WTC11 (cell line): Measurements from ENCODE around the gene CTDSPL.

Experiments
- ATF1 ChIP-seq: sonication (generic); formaldehyde crosslinking; IDR thresholded peaks from 2 replicates; pipeline ENCODE4 v1.8.1; 2023; ENCODE audit warnings: mild to moderate bottlenecking, moderate library complexity, missing genetic modification reagents
- CREB1 ChIP-seq: sonication (generic); formaldehyde crosslinking; IDR thresholded peaks from 2 replicates; pipeline ENCODE4 v1.8.0; 2023; ENCODE audit warnings: mild to moderate bottlenecking, missing genetic modification reagents
- HMGA2 ChIP-seq: fragments of 250-450 bp; sonication (Bioruptor Pico); IDR thresholded peaks from 2 replicates; pipeline ENCODE4 v1.4.0; 2021; ENCODE audit warnings: mild to moderate bottlenecking, moderate library complexity
- JUN ChIP-seq: sonication (generic); formaldehyde crosslinking; IDR thresholded peaks from 2 replicates; pipeline ENCODE4 v1.8.0; 2023; ENCODE audit warnings: mild to moderate bottlenecking, missing genetic modification reagents
- NFYB ChIP-seq: sonication (generic); formaldehyde crosslinking; conservative IDR thresholded peaks from 2 replicates; pipeline ENCODE4 v1.8.0; 2022; ENCODE audit warnings: low read depth, missing genetic modification reagents
- TF ChIP-seq, protein P1 (sequence below): sonication (generic); formaldehyde crosslinking; IDR thresholded peaks from 2 replicates; pipeline ENCODE4 v1.8.1; 2023; ENCODE audit warnings: mild to moderate bottlenecking, missing genetic modification reagents, moderate library complexity
- TF ChIP-seq, protein P2 (sequence below): fragments of 250-450 bp; sonication (Bioruptor Pico); IDR thresholded peaks from 2 replicates; pipeline ENCODE4 v1.8.0; 2021; ENCODE audit warnings: mild to moderate bottlenecking
- TF ChIP-seq, protein P3 (sequence below): fragments of 200-600 bp; IDR thresholded peaks from 2 replicates; pipeline ENCODE4 v1.8.0; 2022; ENCODE audit warnings: antibody characterized with exemption
- TF ChIP-seq, protein P4 (sequence below): sonication (generic); formaldehyde crosslinking; IDR thresholded peaks from 2 replicates; pipeline ENCODE4 v1.8.0; 2022; ENCODE audit warnings: mild to moderate bottlenecking, missing genetic modification reagents
- TF ChIP-seq, protein P5 (sequence below): sonication (generic); formaldehyde crosslinking; conservative IDR thresholded peaks from 2 replicates; pipeline ENCODE4 v1.8.1; 2022; ENCODE audit warnings: mild to moderate bottlenecking, missing genetic modification reagents
- TF ChIP-seq, protein P6 (sequence below): sonication (generic); formaldehyde crosslinking; IDR thresholded peaks from 2 replicates; pipeline ENCODE4 v1.8.1; 2023; ENCODE audit warnings: mild to moderate bottlenecking, missing genetic modification reagents
- TF ChIP-seq, protein P7 (sequence below): sonication (generic); formaldehyde crosslinking; IDR thresholded peaks from 2 replicates; pipeline ENCODE4 v1.8.1; 2023; ENCODE audit warnings: mild to moderate bottlenecking, moderate library complexity, missing genetic modification reagents

DNA sequence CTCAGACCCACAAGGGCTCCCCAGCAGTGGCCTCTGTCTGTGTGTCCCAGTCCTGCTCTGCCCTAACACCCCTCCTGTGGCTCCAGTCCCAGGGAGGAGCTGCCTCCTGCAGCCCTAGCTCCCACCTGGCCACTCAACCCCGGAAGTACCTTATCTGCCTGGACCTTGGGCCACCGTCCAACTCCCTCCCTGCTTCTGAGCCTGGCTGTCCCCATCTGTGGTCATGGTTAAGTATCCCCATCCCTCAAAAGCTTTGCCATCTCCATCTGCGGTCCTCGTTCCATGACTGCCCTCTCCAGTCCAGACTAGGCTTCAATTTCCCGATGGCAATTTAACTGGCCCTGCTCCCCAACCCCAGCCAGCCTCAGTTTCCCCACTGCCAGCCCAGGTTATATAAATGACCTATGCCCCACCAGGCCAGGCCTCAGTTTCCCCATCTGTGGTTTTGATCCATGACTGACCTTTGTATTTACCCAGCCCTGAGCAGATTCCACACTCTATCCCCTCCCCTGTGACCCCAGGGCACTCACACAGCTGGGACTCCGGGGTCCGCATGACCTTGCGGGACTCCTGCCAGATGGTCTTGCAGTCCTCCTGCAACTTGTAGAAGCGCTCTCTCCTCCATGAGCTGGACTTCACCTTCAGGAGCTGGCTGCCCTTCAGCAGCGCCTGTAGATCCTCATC, 158.1 kb downstream of the CTDSPL start:
- TF ChIP-seq, protein P1, sequence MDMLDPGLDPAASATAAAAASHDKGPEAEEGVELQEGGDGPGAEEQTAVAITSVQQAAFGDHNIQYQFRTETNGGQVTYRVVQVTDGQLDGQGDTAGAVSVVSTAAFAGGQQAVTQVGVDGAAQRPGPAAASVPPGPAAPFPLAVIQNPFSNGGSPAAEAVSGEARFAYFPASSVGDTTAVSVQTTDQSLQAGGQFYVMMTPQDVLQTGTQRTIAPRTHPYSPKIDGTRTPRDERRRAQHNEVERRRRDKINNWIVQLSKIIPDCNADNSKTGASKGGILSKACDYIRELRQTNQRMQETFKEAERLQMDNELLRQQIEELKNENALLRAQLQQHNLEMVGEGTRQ, result no peak
- TF ChIP-seq, protein P2, sequence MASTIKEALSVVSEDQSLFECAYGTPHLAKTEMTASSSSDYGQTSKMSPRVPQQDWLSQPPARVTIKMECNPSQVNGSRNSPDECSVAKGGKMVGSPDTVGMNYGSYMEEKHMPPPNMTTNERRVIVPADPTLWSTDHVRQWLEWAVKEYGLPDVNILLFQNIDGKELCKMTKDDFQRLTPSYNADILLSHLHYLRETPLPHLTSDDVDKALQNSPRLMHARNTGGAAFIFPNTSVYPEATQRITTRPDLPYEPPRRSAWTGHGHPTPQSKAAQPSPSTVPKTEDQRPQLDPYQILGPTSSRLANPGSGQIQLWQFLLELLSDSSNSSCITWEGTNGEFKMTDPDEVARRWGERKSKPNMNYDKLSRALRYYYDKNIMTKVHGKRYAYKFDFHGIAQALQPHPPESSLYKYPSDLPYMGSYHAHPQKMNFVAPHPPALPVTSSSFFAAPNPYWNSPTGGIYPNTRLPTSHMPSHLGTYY (CRISPR knock-in tag), result no peak
- TF ChIP-seq, protein P3, sequence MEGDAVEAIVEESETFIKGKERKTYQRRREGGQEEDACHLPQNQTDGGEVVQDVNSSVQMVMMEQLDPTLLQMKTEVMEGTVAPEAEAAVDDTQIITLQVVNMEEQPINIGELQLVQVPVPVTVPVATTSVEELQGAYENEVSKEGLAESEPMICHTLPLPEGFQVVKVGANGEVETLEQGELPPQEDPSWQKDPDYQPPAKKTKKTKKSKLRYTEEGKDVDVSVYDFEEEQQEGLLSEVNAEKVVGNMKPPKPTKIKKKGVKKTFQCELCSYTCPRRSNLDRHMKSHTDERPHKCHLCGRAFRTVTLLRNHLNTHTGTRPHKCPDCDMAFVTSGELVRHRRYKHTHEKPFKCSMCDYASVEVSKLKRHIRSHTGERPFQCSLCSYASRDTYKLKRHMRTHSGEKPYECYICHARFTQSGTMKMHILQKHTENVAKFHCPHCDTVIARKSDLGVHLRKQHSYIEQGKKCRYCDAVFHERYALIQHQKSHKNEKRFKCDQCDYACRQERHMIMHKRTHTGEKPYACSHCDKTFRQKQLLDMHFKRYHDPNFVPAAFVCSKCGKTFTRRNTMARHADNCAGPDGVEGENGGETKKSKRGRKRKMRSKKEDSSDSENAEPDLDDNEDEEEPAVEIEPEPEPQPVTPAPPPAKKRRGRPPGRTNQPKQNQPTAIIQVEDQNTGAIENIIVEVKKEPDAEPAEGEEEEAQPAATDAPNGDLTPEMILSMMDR, result no peak
- TF ChIP-seq, protein P4, sequence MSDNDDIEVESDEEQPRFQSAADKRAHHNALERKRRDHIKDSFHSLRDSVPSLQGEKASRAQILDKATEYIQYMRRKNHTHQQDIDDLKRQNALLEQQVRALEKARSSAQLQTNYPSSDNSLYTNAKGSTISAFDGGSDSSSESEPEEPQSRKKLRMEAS (CRISPR knock-in tag), result no peak
- TF ChIP-seq NFYB, result no peak
- TF ChIP-seq ATF1 (CRISPR knock-in tag), result no peak
- TF ChIP-seq JUN (CRISPR knock-in tag), result no peak
- no peak for TF ChIP-seq HMGA2 (CRISPR knock-in tag)
- TF ChIP-seq, protein P5, sequence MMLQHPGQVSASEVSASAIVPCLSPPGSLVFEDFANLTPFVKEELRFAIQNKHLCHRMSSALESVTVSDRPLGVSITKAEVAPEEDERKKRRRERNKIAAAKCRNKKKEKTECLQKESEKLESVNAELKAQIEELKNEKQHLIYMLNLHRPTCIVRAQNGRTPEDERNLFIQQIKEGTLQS (CRISPR knock-in tag), result no peak
- TF ChIP-seq, protein P6, sequence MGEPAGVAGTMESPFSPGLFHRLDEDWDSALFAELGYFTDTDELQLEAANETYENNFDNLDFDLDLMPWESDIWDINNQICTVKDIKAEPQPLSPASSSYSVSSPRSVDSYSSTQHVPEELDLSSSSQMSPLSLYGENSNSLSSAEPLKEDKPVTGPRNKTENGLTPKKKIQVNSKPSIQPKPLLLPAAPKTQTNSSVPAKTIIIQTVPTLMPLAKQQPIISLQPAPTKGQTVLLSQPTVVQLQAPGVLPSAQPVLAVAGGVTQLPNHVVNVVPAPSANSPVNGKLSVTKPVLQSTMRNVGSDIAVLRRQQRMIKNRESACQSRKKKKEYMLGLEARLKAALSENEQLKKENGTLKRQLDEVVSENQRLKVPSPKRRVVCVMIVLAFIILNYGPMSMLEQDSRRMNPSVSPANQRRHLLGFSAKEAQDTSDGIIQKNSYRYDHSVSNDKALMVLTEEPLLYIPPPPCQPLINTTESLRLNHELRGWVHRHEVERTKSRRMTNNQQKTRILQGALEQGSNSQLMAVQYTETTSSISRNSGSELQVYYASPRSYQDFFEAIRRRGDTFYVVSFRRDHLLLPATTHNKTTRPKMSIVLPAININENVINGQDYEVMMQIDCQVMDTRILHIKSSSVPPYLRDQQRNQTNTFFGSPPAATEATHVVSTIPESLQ, result no peak
- TF ChIP-seq, protein P7, sequence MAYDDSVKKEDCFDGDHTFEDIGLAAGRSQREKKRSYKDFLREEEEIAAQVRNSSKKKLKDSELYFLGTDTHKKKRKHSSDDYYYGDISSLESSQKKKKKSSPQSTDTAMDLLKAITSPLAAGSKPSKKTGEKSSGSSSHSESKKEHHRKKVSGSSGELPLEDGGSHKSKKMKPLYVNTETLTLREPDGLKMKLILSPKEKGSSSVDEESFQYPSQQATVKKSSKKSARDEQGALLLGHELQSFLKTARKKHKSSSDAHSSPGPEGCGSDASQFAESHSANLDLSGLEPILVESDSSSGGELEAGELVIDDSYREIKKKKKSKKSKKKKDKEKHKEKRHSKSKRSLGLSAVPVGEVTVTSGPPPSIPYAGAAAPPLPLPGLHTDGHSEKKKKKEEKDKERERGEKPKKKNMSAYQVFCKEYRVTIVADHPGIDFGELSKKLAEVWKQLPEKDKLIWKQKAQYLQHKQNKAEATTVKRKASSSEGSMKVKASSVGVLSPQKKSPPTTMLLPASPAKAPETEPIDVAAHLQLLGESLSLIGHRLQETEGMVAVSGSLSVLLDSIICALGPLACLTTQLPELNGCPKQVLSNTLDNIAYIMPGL (CRISPR knock-in tag), result no peak
- no peak for TF ChIP-seq CREB1 (CRISPR knock-in tag)
